ENCODE measurements around the gene LPP. TPM values are rescaled to one million over a fixed set of nuclear protein-coding genes. Genes with fewer than 3 reads are reported as not detected.

The LPP gene
- total RNA-seq, 1 experiment from 2014 or later = 54.0 TPM

- intact Hi-C loops (cut with micrococcal nuclease) = no loop called here
- Histone ChIP-seq H3K27me3 (ENCODE audit: insufficient read depth, low read length) (no peaks in the 10 kb centered on the region), H3K79me2 (ENCODE audit: insufficient read depth, low read length) (no peaks in the 10 kb centered on the region), H4K20me1 (ENCODE audit: insufficient read depth) (no peaks in the 10 kb centered on the region; the same call in 1 of the 2 replicates), H3K4me2 (ENCODE audit: low read length) (no peak overlapping the region), H3K4me3 (replicated peaks in 1 of 2; ENCODE audit: low read depth in 1 of 2, low read length in 2 of 2) (no peak overlapping the region), H3K9me3 (ENCODE audit: control insufficient read depth in 1 of 2, insufficient read depth in 1 of 2, low read depth in 1 of 2, low read length in 2 of 2) (no peaks in the 10 kb centered on the region), H3K9me2 (ENCODE audit: insufficient read depth) (no peaks in the 10 kb centered on the region), H3K36me3 (ENCODE audit: control insufficient read depth in 1 of 2, insufficient read depth in 2 of 2, low read length in 2 of 2) (no peaks in the 10 kb centered on the region), H3K9ac (ENCODE audit: low read length) (no peak overlapping the region), H2AFZ (ENCODE audit: low read depth, low read length, poor library complexity, severe bottlenecking) (no peak overlapping the region), H3K27ac (ENCODE audit: low read depth, low read length) (no peak overlapping the region), H3K4me1 (ENCODE audit: control insufficient read depth in 1 of 2, insufficient read depth in 2 of 2, low read length in 2 of 2) (no peaks in the 10 kb centered on the region)
- no peak for DNase-seq (ENCODE audit: low read depth, low spot score)
- no TSS peak for BruUV-seq (replicated peaks)
- CTCF ChIA-PET = no interaction called here
- POLR2A ChIA-PET = no interaction called here
- ATAC-seq = no peak
- RAD21 ChIA-PET (ENCODE audit: low non-redundant PET in 1 of 2, low total read pairs in 2 of 2, uncharacterized antibody in 2 of 2, unreplicated experiment in 2 of 2) = no interaction called here
- TF ChIP-seq ELF1 (IDR thresholded peaks at IDR 0.05; ENCODE audit: borderline replicate concordance, low read depth) = no peak
- TF ChIP-seq CBX3 (IDR thresholded peaks at IDR 0.05; ENCODE audit: low read depth) = no peak
These were observed 337.3 kb downstream of the LPP start for GRCh38 chr3:188491276-188491687.

DNA sequence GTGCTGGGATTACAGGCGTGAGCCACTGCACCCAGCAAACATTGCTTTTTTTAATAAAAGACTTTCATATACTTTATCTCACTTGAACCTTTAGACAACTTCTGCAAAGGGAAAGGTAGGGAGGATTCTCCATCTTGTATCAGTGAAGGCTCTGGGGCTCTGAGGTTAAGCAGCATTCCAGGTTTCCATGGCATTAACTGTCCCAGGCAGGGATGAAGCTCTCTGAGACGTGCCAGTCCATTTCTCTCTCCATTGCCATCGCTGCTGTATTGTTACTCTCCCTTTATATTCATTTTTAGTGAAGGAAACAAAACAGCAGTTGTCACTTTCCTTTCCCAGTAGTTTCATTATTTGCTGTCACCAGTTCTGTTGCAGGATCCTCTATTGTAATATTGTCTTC, 342.4 kb downstream of the LPP start:
- H3K4me1 ChIP-seq (ENCODE audit: control insufficient read depth in 1 of 2, insufficient read depth in 2 of 2, low read length in 2 of 2) = no peaks in the 10 kb centered on the region
- intact Hi-C loops (cut with micrococcal nuclease) = no loop called here
- RAD21 ChIA-PET (ENCODE audit: low non-redundant PET in 1 of 2, low total read pairs in 2 of 2, uncharacterized antibody in 2 of 2, unreplicated experiment in 2 of 2) = no interaction called here
- no peak for ATAC-seq
- POLR2A ChIA-PET = no interaction called here
- H3K27me3 ChIP-seq (ENCODE audit: insufficient read depth, low read length) = no peaks in the 10 kb centered on the region
- no peaks in the 10 kb centered on the region for H3K9me3 ChIP-seq (ENCODE audit: control insufficient read depth in 1 of 2, insufficient read depth in 1 of 2, low read depth in 1 of 2, low read length in 2 of 2)
- no peak overlapping the region for H3K27ac ChIP-seq (ENCODE audit: low read depth, low read length)
- H3K79me2 ChIP-seq (ENCODE audit: insufficient read depth, low read length) = no peaks in the 10 kb centered on the region
- H4K20me1 ChIP-seq (ENCODE audit: insufficient read depth) = no peaks in the 10 kb centered on the region; the same call in 1 of the 2 replicates
- CTCF ChIA-PET = no interaction called here
- H2AFZ ChIP-seq (ENCODE audit: low read depth, low read length, poor library complexity, severe bottlenecking) = no peak overlapping the region
- H3K4me2 ChIP-seq (ENCODE audit: low read length) = no peak overlapping the region
- no peaks in the 10 kb centered on the region for H3K9me2 ChIP-seq (ENCODE audit: insufficient read depth)
- no peak overlapping the region for H3K9ac ChIP-seq (ENCODE audit: low read length)
- no peak for DNase-seq (ENCODE audit: low read depth, low spot score)
- H3K4me3 ChIP-seq (replicated peaks in 1 of 2; ENCODE audit: low read depth in 1 of 2, low read length in 2 of 2) = no peak overlapping the region
- BruUV-seq (replicated peaks) = no TSS peak
- no peaks in the 10 kb centered on the region for H3K36me3 ChIP-seq (ENCODE audit: control insufficient read depth in 1 of 2, insufficient read depth in 2 of 2, low read length in 2 of 2)
- no peak for TF ChIP-seq CTCF (IDR thresholded peaks at IDR 0.05 in 2 of 3, conservative IDR thresholded peaks at IDR 0.05 in 1 of 3; ENCODE audit: borderline replicate concordance in 1 of 3, insufficient read depth in 1 of 3, low read depth in 2 of 3, low read length in 2 of 3)
- TF ChIP-seq POLR2A (IDR thresholded peaks at IDR 0.05; ENCODE audit: borderline replicate concordance, extremely low read depth, insufficient read depth, insufficient read length) = no peak
- TF ChIP-seq, protein P1, sequence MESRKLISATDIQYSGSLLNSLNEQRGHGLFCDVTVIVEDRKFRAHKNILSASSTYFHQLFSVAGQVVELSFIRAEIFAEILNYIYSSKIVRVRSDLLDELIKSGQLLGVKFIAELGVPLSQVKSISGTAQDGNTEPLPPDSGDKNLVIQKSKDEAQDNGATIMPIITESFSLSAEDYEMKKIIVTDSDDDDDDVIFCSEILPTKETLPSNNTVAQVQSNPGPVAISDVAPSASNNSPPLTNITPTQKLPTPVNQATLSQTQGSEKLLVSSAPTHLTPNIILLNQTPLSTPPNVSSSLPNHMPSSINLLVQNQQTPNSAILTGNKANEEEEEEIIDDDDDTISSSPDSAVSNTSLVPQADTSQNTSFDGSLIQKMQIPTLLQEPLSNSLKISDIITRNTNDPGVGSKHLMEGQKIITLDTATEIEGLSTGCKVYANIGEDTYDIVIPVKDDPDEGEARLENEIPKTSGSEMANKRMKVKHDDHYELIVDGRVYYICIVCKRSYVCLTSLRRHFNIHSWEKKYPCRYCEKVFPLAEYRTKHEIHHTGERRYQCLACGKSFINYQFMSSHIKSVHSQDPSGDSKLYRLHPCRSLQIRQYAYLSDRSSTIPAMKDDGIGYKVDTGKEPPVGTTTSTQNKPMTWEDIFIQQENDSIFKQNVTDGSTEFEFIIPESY (IDR thresholded peaks at IDR 0.05; ENCODE audit: extremely low read depth, insufficient replicate concordance, low read length) = no peak
- TF ChIP-seq SP1 (IDR thresholded peaks at IDR 0.05; ENCODE audit: low read depth) = no peak
- TF ChIP-seq POLR2AphosphoS5 (IDR thresholded peaks at IDR 0.05; ENCODE audit: low read depth, low read length) = no peak
- no peak for TF ChIP-seq RAD21 (IDR thresholded peaks at IDR 0.05; ENCODE audit: low read depth)
- no peak for TF ChIP-seq EGR1 (IDR thresholded peaks at IDR 0.05; ENCODE audit: low read depth)
- no peak for TF ChIP-seq EZH2phosphoT487 (IDR thresholded peaks at IDR 0.05; ENCODE audit: borderline replicate concordance)
- no peak for TF ChIP-seq ZNF274 (IDR thresholded peaks at IDR 0.05; ENCODE audit: low read depth, low read length)
- no peak for TF ChIP-seq REST (IDR thresholded peaks at IDR 0.05; ENCODE audit: low read depth)
- TF ChIP-seq EZH2 (IDR thresholded peaks at IDR 0.05) = no peak
- TF ChIP-seq MAX (IDR thresholded peaks at IDR 0.05) = no peak
